HUES64 (cell line): ENCODE results near the gene AFAP1.
A peak's percentile ranks its signal among the peaks of the same experiment; 100 is the strongest.

Experiments
- H3K27ac ChIP-seq: 2 replicates; pipeline ENCODE4 v1.7.0; 2013; ENCODE audit warnings: low read depth, low read length, inconsistent platforms
- H3K27me3 ChIP-seq: 2 replicates; pipeline ENCODE4 v1.6.1; 2013; ENCODE audit warnings: mild to moderate bottlenecking, low read length; ENCODE audit not compliant: insufficient read depth
- H3K36me3 ChIP-seq: 2 replicates; pipeline ENCODE4 v1.6.1; 2013; ENCODE audit warnings: mild to moderate bottlenecking, low read length; ENCODE audit not compliant: insufficient read depth
- H3K4me1 ChIP-seq: 2 replicates; pipeline ENCODE4 v1.6.1; 2013; ENCODE audit warnings: mild to moderate bottlenecking, low read length, moderate library complexity; ENCODE audit not compliant: insufficient read depth
- H3K4me3 ChIP-seq: 2 replicates; pipeline ENCODE4 v1.5.1; 2013; ENCODE audit warnings: mild to moderate bottlenecking, low read length, moderate library complexity
- H3K9ac ChIP-seq: 2 replicates; pipeline ENCODE4 v1.6.1; 2013; ENCODE audit warnings: mild to moderate bottlenecking, low read depth, low read length
- H3K9me3 ChIP-seq: 2 replicates; pipeline ENCODE4 v1.6.1; 2013; ENCODE audit warnings: low read depth, low read length; ENCODE audit not compliant: insufficient read depth
- WGBS: fragments of 150-250, 120-280 bp; methylation state at CpG from one replicate; pipeline ENCODE4 v1.1.7; 2013; ENCODE audit warnings: missing lambda C conversion rate; 5-methylcytosine and 5-hydroxymethylcytosine counted together

The AFAP1 gene

DNA sequence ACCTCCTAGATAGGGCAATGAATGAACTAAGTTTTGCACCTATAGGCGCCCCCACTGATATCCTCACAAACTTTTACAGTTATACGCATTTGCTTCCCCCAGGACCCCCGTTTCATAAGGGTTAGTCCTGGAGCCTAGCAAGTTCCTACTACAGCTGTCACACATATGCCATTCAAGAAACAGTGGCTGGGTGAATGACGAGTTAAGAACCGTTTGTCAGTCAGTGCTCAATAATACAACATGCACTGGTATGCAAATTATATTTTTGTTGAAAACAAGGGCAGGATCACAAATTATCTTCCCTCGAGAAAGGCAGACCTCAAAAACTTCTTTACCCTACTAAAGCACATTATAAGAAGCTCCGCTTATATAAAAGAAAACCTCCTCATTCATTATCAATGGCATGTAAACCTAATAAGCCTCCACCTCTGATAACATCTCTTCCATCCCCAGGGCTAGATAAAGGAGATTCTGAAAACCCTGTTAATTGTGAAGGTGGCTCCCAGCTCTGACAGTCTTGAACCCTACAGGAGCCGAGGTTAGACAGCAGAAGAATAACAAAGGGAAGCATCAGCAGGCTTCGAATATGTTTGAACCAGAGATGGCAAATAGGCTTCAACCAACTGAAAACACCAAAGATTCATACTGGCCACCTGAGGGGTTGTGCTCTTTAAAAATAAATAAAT, 40.3 kb downstream of the AFAP1 start:
- Histone ChIP-seq H3K9me3 (no peaks in the 10 kb centered on the region), H3K27me3 (no peaks in the 10 kb centered on the region), H3K9ac (no peak overlapping the region), H3K27ac (no peak overlapping the region), H3K4me1 (peaks cover 47% of the 10 kb centered on the region), H3K36me3 (no peaks in the 10 kb centered on the region), H3K4me3 (no peak overlapping the region)
- WGBS, result 52% methylated on average over 8 of the region's 9 CpGs

DNA sequence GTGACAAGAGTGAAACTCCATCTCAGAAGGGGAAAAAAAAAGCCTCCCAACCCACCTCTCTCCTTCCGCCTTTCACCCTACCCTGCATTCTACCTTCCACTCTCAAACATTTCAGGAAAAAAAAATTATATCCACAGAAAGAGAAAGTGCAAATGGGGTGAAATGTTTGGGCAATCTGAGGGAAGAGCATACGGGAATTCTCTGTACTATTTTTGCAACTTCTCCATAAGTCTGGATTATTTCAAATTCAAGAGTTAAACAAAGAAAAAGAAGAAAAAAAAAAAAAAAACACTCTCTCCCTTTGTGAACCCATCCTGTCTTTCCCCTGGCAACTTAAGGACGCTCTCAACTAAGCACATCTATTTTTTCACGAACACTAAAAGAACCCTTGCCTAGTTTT, 41.3 kb downstream of the AFAP1 start:
- no peaks in the 10 kb centered on the region for H3K9me3 ChIP-seq
- H3K27me3 ChIP-seq, result no peaks in the 10 kb centered on the region
- peaks cover 43% of the 10 kb centered on the region for H3K4me1 ChIP-seq
- WGBS, result 100% methylated on average over 1 of the region's 4 CpGs
- no peak overlapping the region for H3K4me3 ChIP-seq
- no peak overlapping the region for H3K9ac ChIP-seq
- no peaks in the 10 kb centered on the region for H3K36me3 ChIP-seq
- no peak overlapping the region for H3K27ac ChIP-seq

GRCh38 chr4:7897811-7898210, 41.9 kb downstream of the AFAP1 start:
- H3K9me3 ChIP-seq, result no peaks in the 10 kb centered on the region
- H3K4me3 ChIP-seq, result no peak overlapping the region
- H3K27ac ChIP-seq, result no peak overlapping the region
- peaks cover 43% of the 10 kb centered on the region for H3K4me1 ChIP-seq
- 95% methylated on average over 7 of the region's 7 CpGs for WGBS
- H3K36me3 ChIP-seq, result no peaks in the 10 kb centered on the region
- no peaks in the 10 kb centered on the region for H3K27me3 ChIP-seq
- no peak overlapping the region for H3K9ac ChIP-seq

- Histone ChIP-seq H3K9ac (no peak overlapping the region), H3K9me3 (peaks cover 2% of the 10 kb centered on the region; the same call in 1 of the 2 replicates), H3K27ac (no peak overlapping the region), H3K4me3 (no peak overlapping the region), H3K4me1 (peaks cover 43% of the 10 kb centered on the region), H3K27me3 (no peaks in the 10 kb centered on the region), H3K36me3 (no peaks in the 10 kb centered on the region)
- WGBS, result 89% methylated on average over 15 of the region's 15 CpGs
These were observed 44.9 kb downstream of the AFAP1 start for GRCh38 chr4:7894677-7895181.

DNA sequence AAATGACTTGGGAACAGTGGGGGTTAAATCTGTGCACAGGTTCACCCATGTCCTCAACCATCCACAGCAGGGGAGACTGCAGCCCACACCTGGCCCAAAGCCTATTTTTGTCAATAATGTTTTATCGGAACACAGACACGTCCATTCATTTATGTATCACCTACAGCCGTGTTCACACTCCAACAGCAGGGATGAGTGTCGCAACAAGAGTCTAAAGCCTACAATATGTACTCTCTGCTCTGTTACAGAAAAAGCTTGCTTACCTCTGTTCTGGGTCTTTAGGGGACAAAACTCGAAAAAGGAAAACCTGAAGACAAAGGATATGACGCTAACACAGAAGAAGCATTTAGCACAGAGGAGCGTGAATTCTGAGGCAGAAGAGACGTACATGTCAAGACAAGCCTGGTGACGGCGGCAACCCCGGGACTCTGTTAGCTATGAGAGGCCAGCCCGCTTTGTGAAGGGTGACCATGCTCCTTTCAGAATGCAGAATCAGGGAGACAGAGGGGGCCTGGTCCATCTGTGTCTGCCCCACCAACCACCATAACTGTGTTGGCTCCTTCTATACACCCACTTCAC, 45.5 kb downstream of the AFAP1 start:
- H3K27ac ChIP-seq, result no peak overlapping the region
- 93% methylated on average over 12 of the region's 12 CpGs for WGBS
- H3K4me1 ChIP-seq, result peaks cover 37% of the 10 kb centered on the region

GRCh38 chr4:7893539-7893938, 46.1 kb downstream of the AFAP1 start:
- Histone ChIP-seq H3K4me1 (peaks cover 34% of the 10 kb centered on the region), H3K27ac (no peak overlapping the region), H3K36me3 (no peaks in the 10 kb centered on the region), H3K9ac (no peak overlapping the region), H3K4me3 (no peak overlapping the region), H3K27me3 (no peaks in the 10 kb centered on the region), H3K9me3 (peaks cover 5% of the 10 kb centered on the region; the same call in 1 of the 2 replicates)
- WGBS, result 88% methylated on average over 9 of the region's 9 CpGs

More for the DNA sequence above, 45.5 kb downstream of the AFAP1 start:
- Histone ChIP-seq H3K4me3 (no peak overlapping the region), H3K9me3 (peaks cover 5% of the 10 kb centered on the region; the same call in 1 of the 2 replicates), H3K9ac (no peak overlapping the region), H3K27me3 (no peaks in the 10 kb centered on the region), H3K36me3 (no peaks in the 10 kb centered on the region)

GRCh38 chr4:7892212-7893019, 47.2 kb downstream of the AFAP1 start:
- WGBS, result 79% methylated on average over 12 of the region's 12 CpGs
- H3K4me1 ChIP-seq, result peaks cover 34% of the 10 kb centered on the region
- no peak overlapping the region for H3K27ac ChIP-seq
- H3K9me3 ChIP-seq, result peaks cover 5% of the 10 kb centered on the region; the same call in 1 of the 2 replicates
- no peaks in the 10 kb centered on the region for H3K36me3 ChIP-seq
- no peak overlapping the region for H3K4me3 ChIP-seq
- no peak overlapping the region for H3K9ac ChIP-seq
- no peaks in the 10 kb centered on the region for H3K27me3 ChIP-seq

GRCh38 chr4:7890635-7891393, 48.8 kb downstream of the AFAP1 start:
- Histone ChIP-seq H3K27ac (peak overlapping the region; percentile 54), H3K4me1 (peaks cover 33% of the 10 kb centered on the region)
- WGBS, result 37% methylated on average over 7 of the region's 7 CpGs

DNA sequence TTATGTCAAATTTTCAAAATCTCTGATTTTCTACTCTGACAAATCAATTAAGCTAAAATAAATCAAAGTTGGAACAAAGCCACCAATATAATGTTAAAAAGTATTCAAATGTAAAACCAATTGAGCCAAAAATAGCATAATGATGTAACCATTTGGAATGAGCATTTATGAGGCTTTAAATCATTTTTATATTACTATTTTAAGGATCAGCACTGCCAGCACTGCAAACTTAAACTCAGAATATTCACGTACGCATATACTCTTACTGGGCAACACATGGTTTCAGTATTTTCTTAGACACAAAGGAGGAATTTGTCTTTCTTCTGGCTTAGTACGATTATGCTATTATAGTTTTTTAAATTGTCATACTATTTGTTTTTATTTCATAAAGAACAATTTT, 52.2 kb downstream of the AFAP1 start:
- no peak overlapping the region for H3K27ac ChIP-seq
- H3K36me3 ChIP-seq, result no peaks in the 10 kb centered on the region
- peaks cover 31% of the 10 kb centered on the region for H3K4me1 ChIP-seq
- peaks cover 5% of the 10 kb centered on the region; the same call in 1 of the 2 replicates for H3K9me3 ChIP-seq
- no peak overlapping the region for H3K4me3 ChIP-seq
- 100% methylated on average over 2 of the region's 3 CpGs for WGBS
- no peaks in the 10 kb centered on the region for H3K27me3 ChIP-seq
- H3K9ac ChIP-seq, result no peak overlapping the region

More at GRCh38 chr4:7890635-7891393, 48.8 kb downstream of the AFAP1 start:
- Histone ChIP-seq H3K9ac (no peak overlapping the region), H3K4me3 (no peak overlapping the region), H3K27me3 (no peaks in the 10 kb centered on the region), H3K36me3 (no peaks in the 10 kb centered on the region), H3K9me3 (peaks cover 5% of the 10 kb centered on the region; the same call in 1 of the 2 replicates)

DNA sequence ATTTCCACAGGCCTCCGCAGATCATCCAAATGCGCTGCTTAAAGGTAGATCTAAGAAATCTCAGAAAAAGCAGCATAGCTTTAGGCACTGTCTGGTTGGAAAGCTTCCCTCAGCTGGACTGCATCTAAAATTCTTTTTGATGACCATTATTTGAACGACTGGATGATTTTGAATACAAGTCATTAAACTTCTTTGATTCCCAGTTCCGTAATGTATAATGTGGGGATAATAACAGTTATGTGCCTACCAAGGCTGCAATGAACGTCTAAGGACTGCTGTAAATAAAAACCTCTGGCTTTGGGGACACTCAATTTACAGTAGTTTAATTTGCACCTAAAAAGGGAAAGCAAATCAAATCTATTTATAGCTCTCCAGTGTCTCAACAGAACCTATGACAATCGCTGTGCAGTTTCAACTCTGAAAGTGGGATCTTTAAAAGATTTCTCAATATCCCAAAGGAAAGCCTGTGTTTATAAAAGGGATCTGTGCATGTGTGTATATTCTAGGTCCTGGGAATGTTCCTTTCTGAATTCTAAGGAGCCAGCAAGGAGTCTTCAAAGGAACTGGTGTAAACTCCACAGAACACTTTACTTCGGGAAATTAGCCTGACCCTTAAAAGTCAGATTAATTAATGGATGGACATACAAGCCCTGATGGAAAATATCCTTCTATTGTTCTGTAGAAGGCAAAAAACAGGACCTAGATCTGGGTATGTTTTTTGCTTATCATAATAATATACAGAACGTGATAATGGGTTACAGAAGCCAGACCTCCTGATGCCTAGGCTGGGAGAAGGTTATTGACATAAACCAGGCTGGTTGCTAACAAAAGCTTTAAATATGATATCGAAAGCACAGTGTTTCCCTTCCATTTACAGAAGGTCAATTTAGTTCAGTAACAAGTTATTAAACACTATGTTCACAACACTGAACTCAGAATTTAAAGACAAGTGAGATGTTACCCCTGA, 53.4 kb downstream of the AFAP1 start:
- WGBS, result 91% methylated on average over 9 of the region's 9 CpGs
- no peaks in the 10 kb centered on the region for H3K36me3 ChIP-seq
- H3K9me3 ChIP-seq, result peaks cover 5% of the 10 kb centered on the region; the same call in 1 of the 2 replicates
- H3K9ac ChIP-seq, result no peak overlapping the region
- H3K4me1 ChIP-seq, result peaks cover 22% of the 10 kb centered on the region
- H3K27me3 ChIP-seq, result no peaks in the 10 kb centered on the region
- H3K4me3 ChIP-seq, result no peak overlapping the region
- H3K27ac ChIP-seq, result no peak overlapping the region
